Keratinocyte (primary cell): ENCODE measurements around the gene CSDE1. TPM values are rescaled to one million over a fixed set of nuclear protein-coding genes. Genes with fewer than 3 reads are reported as not detected.

Source experiments
- DNase-seq: peaks from one replicate; pipeline ENCODE4 v3.0.0-alpha.2; 2011; ENCODE audit warnings: low read depth, missing footprints, low spot score
- FAIRE-seq: peaks from 2 replicates; lab custom pipeline; 2011; peaks lifted over from hg19 to GRCh38; lab: Jason Lieb, UNC
- H2AFZ ChIP-seq: 2 replicates; pipeline ENCODE4 v1.6.0; 2012; ENCODE audit warnings: low read length, control low read depth, inconsistent platforms; ENCODE audit not compliant: control insufficient read depth
- H3K27ac ChIP-seq: 2 replicates; pipeline ENCODE4 v1.5.1; 2011; ENCODE audit warnings: low read length; ENCODE audit not compliant: control insufficient read depth, insufficient read depth
- H3K27me3 ChIP-seq: 3 replicates; pipeline ENCODE4 v1.6.0; 2011; ENCODE audit warnings: low read length; ENCODE audit not compliant: control insufficient read depth, insufficient read depth; ENCODE audit errors: extremely low read depth
- H3K36me3 ChIP-seq, 2 experiments: 2 replicates in 1 of 2; 3 replicates in 1 of 2; pipeline ENCODE4 v1.5.1; 2011; ENCODE audit warnings: low read length in 2 of 2, mild to moderate bottlenecking in 1 of 2; ENCODE audit not compliant: control insufficient read depth in 2 of 2, insufficient read depth in 2 of 2; ENCODE audit errors: extremely low read depth in 1 of 2
- H3K4me1 ChIP-seq: 3 replicates; pipeline ENCODE4 v1.5.1; 2011; ENCODE audit warnings: low read length; ENCODE audit not compliant: control insufficient read depth, insufficient read depth; ENCODE audit errors: extremely low read depth
- H3K4me2 ChIP-seq: 3 replicates; pipeline ENCODE4 v1.6.0; 2011; ENCODE audit warnings: low read depth, low read length; ENCODE audit not compliant: control insufficient read depth, insufficient read depth; ENCODE audit errors: extremely low read depth
- H3K4me3 ChIP-seq, 3 experiments: fragments of 200-600 bp in 1 of 3; sonication (generic) in 1 of 3; 2 replicates in 2 of 3; 3 replicates in 1 of 3; pipeline ENCODE4 v1.5.1; 2011 to 2016; ENCODE audit warnings: low read length in 3 of 3, mild to moderate bottlenecking in 3 of 3, control low read depth in 2 of 3, inconsistent platforms in 1 of 3, low read depth in 1 of 3, mixed read lengths in 1 of 3, mixed run types in 1 of 3, moderate library complexity in 1 of 3; ENCODE audit not compliant: control insufficient read depth in 2 of 3, insufficient read depth in 2 of 3; ENCODE audit errors: extremely low read depth in 1 of 3
- H3K79me2 ChIP-seq: 2 replicates; pipeline ENCODE4 v1.6.0; 2012; ENCODE audit warnings: low read length; ENCODE audit not compliant: control insufficient read depth, insufficient read depth
- H3K9ac ChIP-seq: 3 replicates; pipeline ENCODE4 v1.6.0; 2011; ENCODE audit warnings: low read length; ENCODE audit not compliant: control insufficient read depth, insufficient read depth; ENCODE audit errors: extremely low read depth
- H3K9me1 ChIP-seq: 3 replicates; pipeline ENCODE4 v1.6.0; 2011; ENCODE audit warnings: low read length; ENCODE audit not compliant: control insufficient read depth, insufficient read depth; ENCODE audit errors: extremely low read depth
- H3K9me3 ChIP-seq: 2 replicates; pipeline ENCODE4 v1.5.1; 2012; ENCODE audit warnings: low read depth, low read length; ENCODE audit not compliant: control insufficient read depth
- H4K20me1 ChIP-seq: 3 replicates; pipeline ENCODE4 v1.6.0; 2011; ENCODE audit warnings: low read length; ENCODE audit not compliant: control insufficient read depth, insufficient read depth; ENCODE audit errors: extremely low read depth
- EZH2 ChIP-seq: IDR thresholded peaks from one replicate; pipeline ENCODE4 v1.6.1; 2012; ENCODE audit warnings: inconsistent platforms, mild to moderate bottlenecking, low read length, moderate library complexity
- dilution Hi-C: fragments of 300-500 bp; cut with MboI; formaldehyde crosslinking; loops from one replicate; pipeline ENCODE4 v1.7.0; 2020; ENCODE audit warnings: low sequenced_read_pairs; ENCODE audit not compliant: extremely low pct_ligation_motif_present
- polyA plus RNA-seq, 5 experiments: library from polyadenylated mRNA; depleted of rRNA in 3 of 5; stranded (reverse) in 3 of 5; stranded (forward) in 1 of 5; unstranded in 1 of 5; fragments of >200 nt; gene quantifications; 1 replicate in 1 of 5; 2 replicates in 3 of 5; 3 replicates in 1 of 5; pipeline versions ENCODE4 v1.2.1 to v1.2.3, GENCODE V29; 2011 to 2012; ENCODE audit warnings: missing spikeins in 2 of 5, low read depth in 1 of 5, low replicate concordance in 1 of 5
- TF ChIP-seq, protein P1 (sequence below), 3 experiments: IDR thresholded peaks in 1 of 3; conservative IDR thresholded peaks in 1 of 3; optimal IDR thresholded peaks in 1 of 3; 2 replicates in 2 of 3; 3 replicates in 1 of 3; pipeline versions ENCODE3 to v1.5.1; 2011; ENCODE audit warnings: low read length in 3 of 3, mild to moderate bottlenecking in 3 of 3, moderate library complexity in 2 of 3, control low read depth in 1 of 3, inconsistent platforms in 1 of 3; ENCODE audit not compliant: insufficient read depth in 2 of 3; ENCODE audit errors: extremely low read depth in 1 of 3

Gene CSDE1
- polyA plus RNA-seq, 1 donor (not counting 4 experiments of a cell fraction or from before 2014, with no cell fraction given), result 268 TPM

- FAIRE-seq, result no peak
- no peaks in the 10 kb centered on the region for H3K79me2 ChIP-seq
- H4K20me1 ChIP-seq, result no peaks in the 10 kb centered on the region
Observed at GRCh38 chr1:114688526-114688925, 69.3 kb downstream of the CSDE1 start.

DNA sequence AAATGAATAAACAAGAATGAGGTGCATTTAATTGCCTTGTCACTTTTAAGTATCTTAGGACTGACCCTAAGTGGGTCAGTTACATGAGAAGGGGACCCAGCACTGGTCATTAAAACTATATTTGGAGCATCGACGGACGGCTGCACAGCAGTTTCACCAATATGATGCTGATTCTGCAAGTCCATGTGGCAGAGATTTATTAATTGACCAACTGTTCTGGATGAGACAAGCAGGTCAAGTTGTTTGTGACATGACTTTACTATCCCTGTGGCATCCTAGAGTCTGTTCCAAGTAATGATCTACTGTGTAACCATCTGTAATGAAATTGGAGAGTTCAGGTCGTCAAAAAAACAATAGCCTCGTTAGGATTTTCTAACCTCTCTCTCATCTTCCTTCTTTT, 71.9 kb downstream of the CSDE1 start:
- no peak for FAIRE-seq
- H3K4me3 ChIP-seq, result no peak overlapping the region
- H3K27me3 ChIP-seq, result no peaks in the 10 kb centered on the region
- H3K27ac ChIP-seq, result no peak overlapping the region
- no peaks in the 10 kb centered on the region for H3K79me2 ChIP-seq
- H3K36me3 ChIP-seq, result no peaks in the 10 kb centered on the region
- H3K4me1 ChIP-seq, result no peaks in the 10 kb centered on the region
- no peak for DNase-seq
- no peaks in the 10 kb centered on the region for H3K9me3 ChIP-seq
- no peaks in the 10 kb centered on the region for H3K9me1 ChIP-seq
- TF ChIP-seq, protein P1, sequence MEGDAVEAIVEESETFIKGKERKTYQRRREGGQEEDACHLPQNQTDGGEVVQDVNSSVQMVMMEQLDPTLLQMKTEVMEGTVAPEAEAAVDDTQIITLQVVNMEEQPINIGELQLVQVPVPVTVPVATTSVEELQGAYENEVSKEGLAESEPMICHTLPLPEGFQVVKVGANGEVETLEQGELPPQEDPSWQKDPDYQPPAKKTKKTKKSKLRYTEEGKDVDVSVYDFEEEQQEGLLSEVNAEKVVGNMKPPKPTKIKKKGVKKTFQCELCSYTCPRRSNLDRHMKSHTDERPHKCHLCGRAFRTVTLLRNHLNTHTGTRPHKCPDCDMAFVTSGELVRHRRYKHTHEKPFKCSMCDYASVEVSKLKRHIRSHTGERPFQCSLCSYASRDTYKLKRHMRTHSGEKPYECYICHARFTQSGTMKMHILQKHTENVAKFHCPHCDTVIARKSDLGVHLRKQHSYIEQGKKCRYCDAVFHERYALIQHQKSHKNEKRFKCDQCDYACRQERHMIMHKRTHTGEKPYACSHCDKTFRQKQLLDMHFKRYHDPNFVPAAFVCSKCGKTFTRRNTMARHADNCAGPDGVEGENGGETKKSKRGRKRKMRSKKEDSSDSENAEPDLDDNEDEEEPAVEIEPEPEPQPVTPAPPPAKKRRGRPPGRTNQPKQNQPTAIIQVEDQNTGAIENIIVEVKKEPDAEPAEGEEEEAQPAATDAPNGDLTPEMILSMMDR (optimal IDR thresholded peaks at IDR 0.05 in 1 of 3, IDR thresholded peaks at IDR 0.05 in 1 of 3, conservative IDR thresholded peaks at IDR 0.05 in 1 of 3; ENCODE audit: extremely low read depth in 1 of 3, insufficient read depth in 2 of 3, low read length in 3 of 3), result no peak
- TF ChIP-seq EZH2, result no peak
- no peak overlapping the region for H3K4me2 ChIP-seq
- no peak overlapping the region for H2AFZ ChIP-seq
- dilution Hi-C loops, result no loop called here
- no peak overlapping the region for H3K9ac ChIP-seq
- H4K20me1 ChIP-seq, result no peaks in the 10 kb centered on the region

More at GRCh38 chr1:114688526-114688925, 69.3 kb downstream of the CSDE1 start:
- dilution Hi-C loops, result no loop called here
- no peak for TF ChIP-seq EZH2
- TF ChIP-seq, protein P1 (optimal IDR thresholded peaks at IDR 0.05 in 1 of 3, IDR thresholded peaks at IDR 0.05 in 1 of 3, conservative IDR thresholded peaks at IDR 0.05 in 1 of 3; ENCODE audit: extremely low read depth in 1 of 3, insufficient read depth in 2 of 3, low read length in 3 of 3), result no peak
- H3K9me3 ChIP-seq, result no peaks in the 10 kb centered on the region
- no peak overlapping the region for H3K27ac ChIP-seq
- no peaks in the 10 kb centered on the region for H3K9me1 ChIP-seq
- no peak overlapping the region for H3K4me3 ChIP-seq
- H3K27me3 ChIP-seq, result no peaks in the 10 kb centered on the region
- no peak overlapping the region for H2AFZ ChIP-seq
- no peaks in the 10 kb centered on the region for H3K4me1 ChIP-seq
- H3K9ac ChIP-seq, result no peak overlapping the region
- no peak for DNase-seq
- H3K4me2 ChIP-seq, result no peak overlapping the region
- H3K36me3 ChIP-seq, result no peaks in the 10 kb centered on the region
